Measurements from ENCODE around the gene CYP11A1.

Gene CYP11A1

DNA sequence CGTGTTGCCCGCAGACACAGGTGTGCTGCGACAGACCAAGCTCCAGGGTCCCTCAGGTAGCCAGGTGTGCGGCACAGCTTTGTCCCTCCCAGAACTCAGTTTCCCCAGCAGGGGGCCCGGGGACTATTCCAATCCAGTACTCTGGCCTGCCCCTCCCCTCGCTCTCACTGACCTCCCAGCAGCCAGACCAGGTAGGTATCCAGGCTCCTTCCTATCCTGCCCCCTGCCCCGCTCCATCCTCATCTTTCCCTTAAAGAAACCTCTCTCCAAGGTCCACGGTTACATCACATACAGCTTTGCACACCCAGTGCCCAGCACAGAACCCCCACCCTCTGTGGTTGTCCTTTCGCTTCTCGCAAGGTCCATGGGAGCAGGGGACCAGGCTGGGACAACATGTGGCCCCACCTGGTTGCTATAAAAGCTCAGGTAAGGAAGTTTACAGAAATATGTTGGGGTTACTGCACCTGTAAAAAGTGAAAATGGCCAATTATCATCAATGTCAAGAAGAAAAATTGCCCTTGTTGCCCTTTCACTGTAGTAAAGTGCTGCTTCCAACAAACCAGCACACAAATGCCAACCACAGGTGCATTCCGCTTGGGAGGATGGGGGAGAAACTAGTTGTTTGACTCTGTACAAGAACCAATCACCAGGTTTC lies 7.3 kb upstream of the CYP11A1 start:
- DNase-seq (ENCODE audit: low read depth in 1 of 2, low spot score in 1 of 2), result no peak
- TF ChIP-seq GABPA (IDR thresholded peaks at IDR 0.05; ENCODE audit: low read depth) (no peak), SPI1 (IDR thresholded peaks at IDR 0.05; ENCODE audit: borderline replicate concordance, low read depth) (no peak), POLR2AphosphoS5 (IDR thresholded peaks at IDR 0.05; ENCODE audit: low read depth) (no peak)
- TF ChIP-seq, protein P1, sequence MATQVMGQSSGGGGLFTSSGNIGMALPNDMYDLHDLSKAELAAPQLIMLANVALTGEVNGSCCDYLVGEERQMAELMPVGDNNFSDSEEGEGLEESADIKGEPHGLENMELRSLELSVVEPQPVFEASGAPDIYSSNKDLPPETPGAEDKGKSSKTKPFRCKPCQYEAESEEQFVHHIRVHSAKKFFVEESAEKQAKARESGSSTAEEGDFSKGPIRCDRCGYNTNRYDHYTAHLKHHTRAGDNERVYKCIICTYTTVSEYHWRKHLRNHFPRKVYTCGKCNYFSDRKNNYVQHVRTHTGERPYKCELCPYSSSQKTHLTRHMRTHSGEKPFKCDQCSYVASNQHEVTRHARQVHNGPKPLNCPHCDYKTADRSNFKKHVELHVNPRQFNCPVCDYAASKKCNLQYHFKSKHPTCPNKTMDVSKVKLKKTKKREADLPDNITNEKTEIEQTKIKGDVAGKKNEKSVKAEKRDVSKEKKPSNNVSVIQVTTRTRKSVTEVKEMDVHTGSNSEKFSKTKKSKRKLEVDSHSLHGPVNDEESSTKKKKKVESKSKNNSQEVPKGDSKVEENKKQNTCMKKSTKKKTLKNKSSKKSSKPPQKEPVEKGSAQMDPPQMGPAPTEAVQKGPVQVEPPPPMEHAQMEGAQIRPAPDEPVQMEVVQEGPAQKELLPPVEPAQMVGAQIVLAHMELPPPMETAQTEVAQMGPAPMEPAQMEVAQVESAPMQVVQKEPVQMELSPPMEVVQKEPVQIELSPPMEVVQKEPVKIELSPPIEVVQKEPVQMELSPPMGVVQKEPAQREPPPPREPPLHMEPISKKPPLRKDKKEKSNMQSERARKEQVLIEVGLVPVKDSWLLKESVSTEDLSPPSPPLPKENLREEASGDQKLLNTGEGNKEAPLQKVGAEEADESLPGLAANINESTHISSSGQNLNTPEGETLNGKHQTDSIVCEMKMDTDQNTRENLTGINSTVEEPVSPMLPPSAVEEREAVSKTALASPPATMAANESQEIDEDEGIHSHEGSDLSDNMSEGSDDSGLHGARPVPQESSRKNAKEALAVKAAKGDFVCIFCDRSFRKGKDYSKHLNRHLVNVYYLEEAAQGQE (IDR thresholded peaks at IDR 0.05; ENCODE audit: insufficient replicate concordance, low read depth), result no peak
- TF ChIP-seq, protein P2, sequence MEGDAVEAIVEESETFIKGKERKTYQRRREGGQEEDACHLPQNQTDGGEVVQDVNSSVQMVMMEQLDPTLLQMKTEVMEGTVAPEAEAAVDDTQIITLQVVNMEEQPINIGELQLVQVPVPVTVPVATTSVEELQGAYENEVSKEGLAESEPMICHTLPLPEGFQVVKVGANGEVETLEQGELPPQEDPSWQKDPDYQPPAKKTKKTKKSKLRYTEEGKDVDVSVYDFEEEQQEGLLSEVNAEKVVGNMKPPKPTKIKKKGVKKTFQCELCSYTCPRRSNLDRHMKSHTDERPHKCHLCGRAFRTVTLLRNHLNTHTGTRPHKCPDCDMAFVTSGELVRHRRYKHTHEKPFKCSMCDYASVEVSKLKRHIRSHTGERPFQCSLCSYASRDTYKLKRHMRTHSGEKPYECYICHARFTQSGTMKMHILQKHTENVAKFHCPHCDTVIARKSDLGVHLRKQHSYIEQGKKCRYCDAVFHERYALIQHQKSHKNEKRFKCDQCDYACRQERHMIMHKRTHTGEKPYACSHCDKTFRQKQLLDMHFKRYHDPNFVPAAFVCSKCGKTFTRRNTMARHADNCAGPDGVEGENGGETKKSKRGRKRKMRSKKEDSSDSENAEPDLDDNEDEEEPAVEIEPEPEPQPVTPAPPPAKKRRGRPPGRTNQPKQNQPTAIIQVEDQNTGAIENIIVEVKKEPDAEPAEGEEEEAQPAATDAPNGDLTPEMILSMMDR (IDR thresholded peaks at IDR 0.05; ENCODE audit: insufficient read depth, low read length), result no peak
- Histone ChIP-seq H3K27me3 (ENCODE audit: insufficient read depth, poor library complexity, severe bottlenecking) (peaks cover 23% of the 10 kb centered on the region), H3K27ac (replicated peaks) (no peak overlapping the region), H3K4me3 (replicated peaks; ENCODE audit: insufficient read depth, low read length) (no peak overlapping the region)

DNA sequence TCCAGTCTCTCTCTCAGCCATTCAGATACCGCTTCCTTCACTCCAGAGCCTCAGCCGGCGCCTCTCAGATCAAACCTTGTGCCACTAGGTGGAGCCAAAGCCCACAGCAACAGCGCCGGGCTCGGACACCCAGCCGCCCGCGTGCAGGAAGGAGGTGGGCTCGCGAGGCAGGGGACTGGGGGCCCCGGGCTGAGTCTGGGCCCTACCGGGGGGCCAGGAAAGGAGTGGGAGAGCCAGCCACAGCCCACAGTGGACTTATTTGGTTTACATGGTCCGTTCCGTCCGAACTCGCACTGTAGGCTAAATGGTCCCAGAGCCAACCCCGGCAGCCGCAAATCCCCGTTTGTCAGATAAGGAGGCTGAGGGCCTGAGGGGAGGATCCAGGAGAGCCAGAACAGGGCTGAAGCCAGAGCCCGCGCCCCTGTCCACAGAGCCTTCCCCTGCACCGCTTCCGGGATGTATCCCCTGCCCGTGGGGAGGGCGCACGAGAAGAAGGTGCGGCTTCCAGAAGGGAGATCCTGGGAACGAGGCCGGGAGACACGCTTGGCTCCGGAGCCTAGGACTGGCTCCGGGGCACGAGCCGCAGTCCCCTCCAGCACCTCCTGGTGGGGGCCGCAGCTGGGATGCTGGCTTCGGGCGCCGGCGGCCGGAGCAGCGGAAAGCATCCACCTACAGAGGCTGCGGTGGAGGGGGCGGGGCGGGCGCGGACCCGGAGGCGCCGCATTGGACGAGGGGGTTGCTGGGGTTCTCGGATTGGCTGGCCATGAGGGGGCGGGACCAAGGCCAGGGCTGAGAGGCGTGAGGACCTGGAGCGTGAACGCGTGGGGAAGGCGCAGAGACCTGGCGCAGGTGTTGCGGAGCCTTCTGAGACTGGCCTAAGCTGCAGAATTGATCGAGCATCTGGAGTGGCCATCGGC lies 6.5 kb upstream of the CYP11A1 start:
- H3K27ac ChIP-seq (replicated peaks), result no peak overlapping the region
- peak; percentile 76 to 89 for DNase-seq (ENCODE audit: low read depth in 1 of 2, low spot score in 1 of 2)
- TF ChIP-seq, protein P2 (IDR thresholded peaks at IDR 0.05; ENCODE audit: insufficient read depth, low read length), result peak; percentile 69
- TF ChIP-seq POLR2AphosphoS5 (IDR thresholded peaks at IDR 0.05; ENCODE audit: low read depth), result no peak
- peak overlapping the region; percentile 68 for H3K4me3 ChIP-seq (replicated peaks; ENCODE audit: insufficient read depth, low read length)
- H3K27me3 ChIP-seq (ENCODE audit: insufficient read depth, poor library complexity, severe bottlenecking), result peaks cover 26% of the 10 kb centered on the region

DNA sequence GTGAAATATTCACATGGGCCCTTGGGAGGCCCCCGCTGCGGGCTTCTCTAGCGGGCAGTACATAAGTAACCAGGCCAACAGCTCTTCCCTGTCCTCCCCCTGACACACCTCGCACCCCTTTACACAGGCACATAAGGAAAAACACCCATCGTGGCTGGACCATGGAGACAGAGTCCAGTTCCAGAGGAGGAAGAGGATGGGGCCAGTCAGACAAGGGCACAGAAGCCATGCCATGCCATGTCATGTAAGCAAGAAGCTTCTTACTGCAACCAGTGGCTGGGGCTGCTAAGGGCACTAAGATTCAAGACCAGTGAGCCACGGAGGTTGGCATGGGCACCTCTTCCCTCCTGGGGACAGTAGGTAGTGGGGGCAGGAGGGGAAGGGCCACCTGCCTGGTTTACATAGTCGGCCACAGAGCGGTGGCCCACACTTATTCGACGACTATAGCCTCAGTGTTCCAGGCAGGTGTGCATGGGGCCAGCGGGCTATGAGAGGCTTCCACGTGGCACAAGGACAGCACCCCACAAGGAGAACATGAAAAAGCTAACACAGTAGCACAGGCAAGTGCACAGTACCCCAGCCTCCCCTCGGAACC lies 5.7 kb upstream of the CYP11A1 start:
- no peak for TF ChIP-seq POLR2AphosphoS5 (IDR thresholded peaks at IDR 0.05; ENCODE audit: low read depth)
- no peak for TF ChIP-seq SPI1 (IDR thresholded peaks at IDR 0.05; ENCODE audit: borderline replicate concordance, low read depth)
- TF ChIP-seq, protein P2 (IDR thresholded peaks at IDR 0.05; ENCODE audit: insufficient read depth, low read length), result no peak
- TF ChIP-seq, protein P1 (IDR thresholded peaks at IDR 0.05; ENCODE audit: insufficient replicate concordance, low read depth), result no peak
- no peak for TF ChIP-seq GABPA (IDR thresholded peaks at IDR 0.05; ENCODE audit: low read depth)
- Histone ChIP-seq H3K27me3 (ENCODE audit: insufficient read depth, poor library complexity, severe bottlenecking) (peaks cover 33% of the 10 kb centered on the region), H3K4me3 (replicated peaks; ENCODE audit: insufficient read depth, low read length) (no peak overlapping the region), H3K27ac (replicated peaks) (no peak overlapping the region)
- DNase-seq (ENCODE audit: low read depth in 1 of 2, low spot score in 1 of 2), result no peak

Data from HL-60 (cell line).